Nephron progenitor cell (in vitro differentiated cells): ENCODE measurements around the gene ITGAX.

Source experiments
- DNase-seq: peaks from one replicate; pipeline ENCODE4 v3.0.0; 2021
- H3K27ac Mint-ChIP-seq: 2 replicates; pipeline ENCODE4 v1.8.0; 2021; ENCODE audit warnings: mild to moderate bottlenecking, moderate library complexity, mixed read lengths
- H3K27me3 Mint-ChIP-seq: 2 replicates; pipeline ENCODE4 v1.8.0; 2021; ENCODE audit warnings: mild to moderate bottlenecking, low read depth, mixed read lengths; ENCODE audit not compliant: poor library complexity
- H3K36me3 Mint-ChIP-seq: 2 replicates; pipeline ENCODE4 v1.8.0; 2021; ENCODE audit warnings: low read depth, mixed read lengths
- H3K4me1 Mint-ChIP-seq: 2 replicates; pipeline ENCODE4 v1.8.0; 2021; ENCODE audit warnings: mixed read lengths
- H3K4me3 Mint-ChIP-seq: 2 replicates; pipeline ENCODE4 v1.8.0; 2021; ENCODE audit warnings: mild to moderate bottlenecking, moderate library complexity, mixed read lengths
- H3K9me3 Mint-ChIP-seq: 2 replicates; pipeline ENCODE4 v1.8.0; 2021; ENCODE audit warnings: mild to moderate bottlenecking, moderate library complexity, mixed read lengths
- TF ChIP-seq, protein P1 (sequence below): fragments of 200-600 bp; sonication (generic); IDR thresholded peaks from 2 replicates; pipeline ENCODE4 v1.5.0; 2021; ENCODE audit warnings: antibody characterized with exemption

ITGAX gene

DNA sequence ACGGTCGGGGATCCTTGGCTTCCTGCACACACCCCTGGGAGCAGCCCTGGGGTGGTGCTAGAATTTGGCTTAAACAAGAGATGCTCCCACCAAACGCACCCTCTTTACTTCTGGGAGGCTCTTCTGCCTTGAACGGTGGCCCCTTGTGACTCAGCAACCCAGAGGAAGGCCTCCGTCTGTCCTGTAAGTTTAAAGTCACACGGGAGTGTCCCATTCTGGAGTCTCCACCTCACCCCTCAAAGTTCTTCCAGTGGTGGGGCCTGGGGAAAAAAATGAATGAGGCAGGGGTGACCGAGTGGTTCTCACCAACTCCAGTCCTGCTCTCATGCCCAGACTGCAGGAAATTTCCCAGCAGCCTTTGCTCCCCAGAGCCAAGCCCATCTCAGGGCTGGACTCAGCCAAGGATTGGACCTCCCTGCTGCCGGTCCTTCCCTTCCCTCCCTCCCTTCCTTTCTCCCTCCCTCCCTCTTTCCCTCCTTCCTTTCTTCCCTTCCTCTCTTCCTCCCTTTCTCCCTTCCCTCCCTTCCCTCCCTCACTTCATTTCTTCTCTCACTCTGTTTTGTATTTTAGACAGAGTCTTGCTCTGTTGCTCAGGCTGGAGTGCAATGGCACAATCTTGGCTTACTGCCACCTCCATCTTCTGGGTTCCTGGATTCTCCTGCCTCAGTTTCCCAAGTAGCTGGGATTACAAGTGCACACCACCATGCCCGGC is 49.5 kb downstream of the ITGAX start:
- peaks cover 5% of the 10 kb centered on the region for H3K9me3 Mint-ChIP-seq
- no peaks in the 10 kb centered on the region for H3K36me3 Mint-ChIP-seq
- peaks cover 21% of the 10 kb centered on the region for H3K27me3 Mint-ChIP-seq
- no peak overlapping the region for H3K4me3 Mint-ChIP-seq
- DNase-seq = no peak
- no peaks in the 10 kb centered on the region for H3K4me1 Mint-ChIP-seq
- no peak overlapping the region for H3K27ac Mint-ChIP-seq
- TF ChIP-seq, protein P1, sequence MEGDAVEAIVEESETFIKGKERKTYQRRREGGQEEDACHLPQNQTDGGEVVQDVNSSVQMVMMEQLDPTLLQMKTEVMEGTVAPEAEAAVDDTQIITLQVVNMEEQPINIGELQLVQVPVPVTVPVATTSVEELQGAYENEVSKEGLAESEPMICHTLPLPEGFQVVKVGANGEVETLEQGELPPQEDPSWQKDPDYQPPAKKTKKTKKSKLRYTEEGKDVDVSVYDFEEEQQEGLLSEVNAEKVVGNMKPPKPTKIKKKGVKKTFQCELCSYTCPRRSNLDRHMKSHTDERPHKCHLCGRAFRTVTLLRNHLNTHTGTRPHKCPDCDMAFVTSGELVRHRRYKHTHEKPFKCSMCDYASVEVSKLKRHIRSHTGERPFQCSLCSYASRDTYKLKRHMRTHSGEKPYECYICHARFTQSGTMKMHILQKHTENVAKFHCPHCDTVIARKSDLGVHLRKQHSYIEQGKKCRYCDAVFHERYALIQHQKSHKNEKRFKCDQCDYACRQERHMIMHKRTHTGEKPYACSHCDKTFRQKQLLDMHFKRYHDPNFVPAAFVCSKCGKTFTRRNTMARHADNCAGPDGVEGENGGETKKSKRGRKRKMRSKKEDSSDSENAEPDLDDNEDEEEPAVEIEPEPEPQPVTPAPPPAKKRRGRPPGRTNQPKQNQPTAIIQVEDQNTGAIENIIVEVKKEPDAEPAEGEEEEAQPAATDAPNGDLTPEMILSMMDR = no peak

DNA sequence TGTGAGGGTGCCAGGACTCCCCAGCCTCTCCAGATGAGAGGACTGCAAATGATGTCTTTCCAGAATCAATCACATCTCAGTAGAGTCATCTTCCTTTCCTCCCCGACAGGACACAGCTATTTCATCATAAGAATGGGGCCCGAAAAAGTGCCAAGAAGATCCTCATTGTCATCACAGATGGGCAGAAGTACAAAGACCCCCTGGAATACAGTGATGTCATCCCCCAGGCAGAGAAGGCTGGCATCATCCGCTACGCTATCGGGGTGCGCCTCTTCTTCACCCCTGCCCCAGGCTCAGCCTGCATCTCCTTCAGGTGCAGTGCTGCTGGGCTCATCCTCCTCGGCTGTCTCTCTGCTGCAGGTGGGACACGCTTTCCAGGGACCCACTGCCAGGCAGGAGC is 52.4 kb downstream of the ITGAX start:
- no peak overlapping the region for H3K27ac Mint-ChIP-seq
- no peaks in the 10 kb centered on the region for H3K9me3 Mint-ChIP-seq
- H3K36me3 Mint-ChIP-seq = no peaks in the 10 kb centered on the region
- peaks cover 33% of the 10 kb centered on the region for H3K27me3 Mint-ChIP-seq
- H3K4me1 Mint-ChIP-seq = peaks cover 9% of the 10 kb centered on the region
- TF ChIP-seq, protein P1 = no peak
- no peak overlapping the region for H3K4me3 Mint-ChIP-seq
- DNase-seq = no peak

DNA sequence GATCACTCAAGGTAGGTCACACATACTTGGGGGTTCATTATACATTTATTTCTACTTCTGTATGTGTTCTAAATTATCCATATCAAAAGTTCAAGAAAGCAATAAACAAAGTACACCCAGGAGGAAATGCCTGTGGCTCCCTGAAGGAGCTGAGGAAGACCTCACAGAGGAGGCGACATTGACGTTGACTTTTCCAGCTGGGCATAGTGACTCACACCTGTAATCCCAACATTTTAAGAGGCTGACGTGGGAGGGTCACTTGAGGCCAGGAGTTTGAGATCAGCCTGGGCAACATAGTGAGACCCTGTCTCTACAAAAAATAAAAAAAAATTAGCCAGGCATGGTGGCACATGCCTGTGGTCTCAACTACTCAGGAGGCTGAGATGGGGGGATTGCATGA is 54.5 kb downstream of the ITGAX start:
- Mint-ChIP-seq H3K27ac (no peak overlapping the region), H3K4me1 (peaks cover 12% of the 10 kb centered on the region), H3K36me3 (no peaks in the 10 kb centered on the region), H3K27me3 (peaks cover 38% of the 10 kb centered on the region), H3K4me3 (no peak overlapping the region), H3K9me3 (no peaks in the 10 kb centered on the region)
- TF ChIP-seq, protein P1 = no peak
- no peak for DNase-seq

DNA sequence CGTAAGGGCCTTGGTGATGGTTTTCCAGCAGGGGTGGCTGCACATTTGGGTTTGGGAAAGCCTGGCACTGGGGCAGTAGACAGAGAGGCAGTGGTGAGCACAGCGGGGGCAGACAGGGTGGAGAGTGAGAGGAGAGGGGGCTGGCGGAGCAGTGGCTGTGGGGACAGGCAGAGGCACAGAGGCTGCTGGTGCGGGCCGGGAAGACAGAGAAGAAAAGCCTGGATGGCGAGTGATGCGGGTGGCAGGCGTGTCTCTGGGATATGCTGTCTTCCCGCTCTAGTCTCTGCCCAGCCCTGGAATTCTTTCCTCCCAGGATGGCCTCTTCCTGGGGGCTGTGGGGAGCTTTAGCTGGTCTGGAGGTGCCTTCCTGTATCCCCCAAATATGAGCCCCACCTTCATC is 55.1 kb downstream of the ITGAX start:
- no peaks in the 10 kb centered on the region for H3K9me3 Mint-ChIP-seq
- DNase-seq = no peak
- H3K4me3 Mint-ChIP-seq = no peak overlapping the region
- TF ChIP-seq, protein P1 = no peak
- H3K4me1 Mint-ChIP-seq = peaks cover 12% of the 10 kb centered on the region
- H3K36me3 Mint-ChIP-seq = no peaks in the 10 kb centered on the region
- H3K27ac Mint-ChIP-seq = no peak overlapping the region
- peaks cover 41% of the 10 kb centered on the region for H3K27me3 Mint-ChIP-seq

DNA sequence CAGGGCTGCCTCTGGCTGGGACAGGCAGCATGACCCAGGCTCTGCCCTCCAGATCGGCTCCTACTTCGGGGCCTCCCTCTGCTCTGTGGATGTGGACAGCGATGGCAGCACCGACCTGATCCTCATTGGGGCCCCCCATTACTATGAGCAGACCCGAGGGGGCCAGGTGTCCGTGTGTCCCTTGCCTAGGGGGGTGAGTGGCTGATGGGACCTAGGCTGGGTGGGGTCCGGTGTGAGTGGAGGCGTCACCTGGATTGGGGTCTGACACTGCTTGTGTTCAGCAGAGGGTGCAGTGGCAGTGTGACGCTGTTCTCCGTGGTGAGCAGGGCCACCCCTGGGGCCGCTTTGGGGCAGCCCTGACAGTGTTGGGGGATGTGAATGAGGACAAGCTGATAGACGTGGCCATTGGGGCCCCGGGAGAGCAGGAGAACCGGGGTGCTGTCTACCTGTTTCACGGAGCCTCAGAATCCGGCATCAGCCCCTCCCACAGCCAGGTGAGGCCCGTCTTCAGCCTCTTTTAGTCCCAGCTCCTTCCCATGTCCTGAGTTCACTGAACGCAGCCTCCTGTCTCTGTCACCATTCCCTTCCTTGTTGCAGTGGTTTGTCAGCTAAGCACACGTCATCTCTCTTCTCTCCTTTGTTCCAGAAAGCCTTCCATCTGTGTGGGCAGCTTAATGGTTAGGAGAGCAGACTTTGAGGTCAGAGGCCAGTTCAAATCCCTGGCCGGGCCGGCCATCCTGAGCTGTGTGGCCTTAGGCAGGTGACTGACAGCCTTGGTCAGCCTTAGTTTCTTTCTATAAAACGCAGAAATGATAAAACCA is 56.3 kb downstream of the ITGAX start:
- Mint-ChIP-seq H3K4me1 (peaks cover 12% of the 10 kb centered on the region), H3K27ac (no peak overlapping the region)
- TF ChIP-seq, protein P1 = no peak

More for the DNA sequence above, 56.3 kb downstream of the ITGAX start:
- Mint-ChIP-seq H3K36me3 (no peaks in the 10 kb centered on the region), H3K9me3 (no peaks in the 10 kb centered on the region), H3K4me3 (no peak overlapping the region), H3K27me3 (peaks cover 50% of the 10 kb centered on the region)
- no peak for DNase-seq
